ENCODE results near the gene COG2. TPM values are rescaled to one million over a fixed set of nuclear protein-coding genes. Genes with fewer than 3 reads are reported as not detected.

Gene COG2
- total and polyA plus RNA-seq, 2 of the 13 experiments (the other 11 are each of a cell fraction or from before 2014, with no cell fraction given), result 16.8 to 36.3 TPM

- TF ChIP-seq ZNF460 (CRISPR knock-in tag; IDR thresholded peaks at IDR 0.05; ENCODE audit: borderline replicate concordance) (no peak), NCOA5 (CRISPR knock-in tag; IDR thresholded peaks at IDR 0.05) (no peak), JUNB (CRISPR knock-in tag; IDR thresholded peaks at IDR 0.05; ENCODE audit: borderline replicate concordance) (no peak), THYN1 (CRISPR knock-in tag; IDR thresholded peaks at IDR 0.05; ENCODE audit: borderline replicate concordance, low read depth) (no peak), ZNF792 (CRISPR knock-in tag; IDR thresholded peaks at IDR 0.05) (peak; percentile 97), ZNF296 (CRISPR knock-in tag; conservative IDR thresholded peaks at IDR 0.05) (no peak), ZSCAN22 (CRISPR knock-in tag; IDR thresholded peaks at IDR 0.05) (0 out of 2 replicates have a peak, but pooled peaks have one; percentile 45), RBM22 (optimal IDR thresholded peaks at IDR 0.05; ENCODE audit: low read length) (no peak), NFAT5 (CRISPR knock-in tag; IDR thresholded peaks at IDR 0.05) (no peak), SRY (CRISPR knock-in tag; IDR thresholded peaks at IDR 0.05) (no peak), ZFP41 (CRISPR knock-in tag; IDR thresholded peaks at IDR 0.05; ENCODE audit: borderline replicate concordance) (no peak), MBNL3 (CRISPR knock-in tag; conservative IDR thresholded peaks at IDR 0.05) (no peak), SP140L (CRISPR knock-in tag; IDR thresholded peaks at IDR 0.05; ENCODE audit: borderline replicate concordance) (no peak), ESRRA (CRISPR knock-in tag; IDR thresholded peaks at IDR 0.05; ENCODE audit: low read depth) (peak; percentile 95), POGZ (CRISPR knock-in tag; IDR thresholded peaks at IDR 0.05) (peak; percentile 94), HCFC1 (IDR thresholded peaks at IDR 0.05; ENCODE audit: low read depth, low read length) (no peak), GMEB2 (CRISPR knock-in tag; IDR thresholded peaks at IDR 0.05; ENCODE audit: low read depth) (no peak)
- TF ChIP-seq, protein P1, sequence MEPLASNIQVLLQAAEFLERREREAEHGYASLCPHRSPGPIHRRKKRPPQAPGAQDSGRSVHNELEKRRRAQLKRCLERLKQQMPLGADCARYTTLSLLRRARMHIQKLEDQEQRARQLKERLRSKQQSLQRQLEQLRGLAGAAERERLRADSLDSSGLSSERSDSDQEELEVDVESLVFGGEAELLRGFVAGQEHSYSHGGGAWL (CRISPR knock-in tag; IDR thresholded peaks at IDR 0.05), result peak; percentile 55; the same call in 1 of the 2 replicates
- TF ChIP-seq, protein P2, sequence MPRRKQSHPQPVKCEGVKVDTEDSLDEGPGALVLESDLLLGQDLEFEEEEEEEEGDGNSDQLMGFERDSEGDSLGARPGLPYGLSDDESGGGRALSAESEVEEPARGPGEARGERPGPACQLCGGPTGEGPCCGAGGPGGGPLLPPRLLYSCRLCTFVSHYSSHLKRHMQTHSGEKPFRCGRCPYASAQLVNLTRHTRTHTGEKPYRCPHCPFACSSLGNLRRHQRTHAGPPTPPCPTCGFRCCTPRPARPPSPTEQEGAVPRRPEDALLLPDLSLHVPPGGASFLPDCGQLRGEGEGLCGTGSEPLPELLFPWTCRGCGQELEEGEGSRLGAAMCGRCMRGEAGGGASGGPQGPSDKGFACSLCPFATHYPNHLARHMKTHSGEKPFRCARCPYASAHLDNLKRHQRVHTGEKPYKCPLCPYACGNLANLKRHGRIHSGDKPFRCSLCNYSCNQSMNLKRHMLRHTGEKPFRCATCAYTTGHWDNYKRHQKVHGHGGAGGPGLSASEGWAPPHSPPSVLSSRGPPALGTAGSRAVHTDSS (CRISPR knock-in tag; conservative IDR thresholded peaks at IDR 0.05), result no peak
These were observed 86.6 kb downstream of the COG2 start (continued) for GRCh38 chr1:230728710-230729392.
